DND-41 (cell line): ENCODE results near the gene RGS6.

Source experiments
- ATAC-seq: fragments of 200-7000 bp; cut with Tn5 transposase; 3 replicates; pipeline ENCODE4 v1.9.1; 2021; ENCODE audit warnings: low read depth; ENCODE audit not compliant: insufficient read depth
- DNase-seq: peaks from one replicate; pipeline ENCODE4 v3.0.0-alpha.2; 2020
- H2AFZ ChIP-seq: 2 replicates; pipeline ENCODE4 v1.6.0; 2012; ENCODE audit warnings: low read depth, low read length
- H3K27ac ChIP-seq: 2 replicates; pipeline ENCODE4 v1.5.1; 2012; ENCODE audit warnings: low read length, inconsistent platforms
- H3K27me3 ChIP-seq: fragments of 200-600 bp; sonication (generic); 2 replicates; pipeline ENCODE4 v1.6.0; 2012; ENCODE audit warnings: low read length, mild to moderate bottlenecking, inconsistent platforms; ENCODE audit not compliant: insufficient read depth, poor library complexity
- H3K36me3 ChIP-seq: 2 replicates; pipeline ENCODE4 v1.5.1; 2012; ENCODE audit warnings: low read length, inconsistent platforms; ENCODE audit not compliant: insufficient read depth
- H3K4me1 ChIP-seq: 2 replicates; pipeline ENCODE4 v1.5.1; 2012; ENCODE audit warnings: mild to moderate bottlenecking, low read length; ENCODE audit not compliant: insufficient read depth
- H3K4me2 ChIP-seq: 2 replicates; pipeline ENCODE4 v1.6.0; 2012; ENCODE audit warnings: mild to moderate bottlenecking, moderate library complexity, low read length, inconsistent platforms; ENCODE audit not compliant: insufficient read depth
- H3K4me3 ChIP-seq, 2 experiments: fragments of 200-600 bp in 1 of 2; shearing (Covaris generic) in 1 of 2; 2 replicates each; pipeline ENCODE4 v1.5.1; 2012 to 2016; ENCODE audit warnings: inconsistent platforms in 2 of 2, low read length in 2 of 2, mild to moderate bottlenecking in 2 of 2, low read depth in 1 of 2, moderate library complexity in 1 of 2
- H3K79me2 ChIP-seq: 2 replicates; pipeline ENCODE4 v1.6.0; 2012; ENCODE audit warnings: low read length, inconsistent platforms; ENCODE audit not compliant: insufficient read depth
- H3K9ac ChIP-seq: 2 replicates; pipeline ENCODE4 v1.6.0; 2012; ENCODE audit warnings: low read depth, mild to moderate bottlenecking, inconsistent platforms, low read length, moderate library complexity
- H3K9me3 ChIP-seq: 2 replicates; pipeline ENCODE4 v1.5.1; 2012; ENCODE audit warnings: low read length, moderate library complexity, mild to moderate bottlenecking, inconsistent platforms; ENCODE audit not compliant: insufficient read depth, severe bottlenecking
- H4K20me1 ChIP-seq: 2 replicates; pipeline ENCODE4 v1.6.0; 2012; ENCODE audit warnings: low read length; ENCODE audit not compliant: insufficient read depth
- EZH2 ChIP-seq: IDR thresholded peaks from 3 replicates; pipeline ENCODE4 v1.6.1; 2012; ENCODE audit warnings: borderline replicate concordance, low read depth, mild to moderate bottlenecking, moderate library complexity, low read length, inconsistent platforms; ENCODE audit not compliant: severe bottlenecking
- TF ChIP-seq, protein P1 (sequence below): IDR thresholded peaks from 2 replicates; pipeline ENCODE4 v1.5.1; 2012; ENCODE audit warnings: borderline replicate concordance, low read length, moderate library complexity, mild to moderate bottlenecking; ENCODE audit not compliant: poor library complexity, severe bottlenecking; ENCODE audit errors: extremely low read depth

RGS6 gene

GRCh38 chr14:72518809-72519377 lies 586.7 kb downstream of the RGS6 start:
- DNase-seq: peak; percentile 67
- no peaks in the 10 kb centered on the region for H3K27me3 ChIP-seq
- ATAC-seq: peak; percentile 95

GRCh38 chr14:72519543-72519942 lies 587.3 kb downstream of the RGS6 start:
- no peak for ATAC-seq
- Histone ChIP-seq H3K27ac (no peak overlapping the region), H3K4me2 (peak overlapping the region; percentile 31; the same call in 1 of the 2 replicates), H3K9me3 (no peaks in the 10 kb centered on the region), H3K36me3 (no peaks in the 10 kb centered on the region), H3K27me3 (no peaks in the 10 kb centered on the region), H3K4me3 (no peak overlapping the region), H3K9ac (no peak overlapping the region), H4K20me1 (no peaks in the 10 kb centered on the region), H3K4me1 (peaks cover 34% of the 10 kb centered on the region), H3K79me2 (no peaks in the 10 kb centered on the region), H2AFZ (no peak overlapping the region)
- DNase-seq: no peak
- TF ChIP-seq EZH2: no peak
- TF ChIP-seq, protein P1, sequence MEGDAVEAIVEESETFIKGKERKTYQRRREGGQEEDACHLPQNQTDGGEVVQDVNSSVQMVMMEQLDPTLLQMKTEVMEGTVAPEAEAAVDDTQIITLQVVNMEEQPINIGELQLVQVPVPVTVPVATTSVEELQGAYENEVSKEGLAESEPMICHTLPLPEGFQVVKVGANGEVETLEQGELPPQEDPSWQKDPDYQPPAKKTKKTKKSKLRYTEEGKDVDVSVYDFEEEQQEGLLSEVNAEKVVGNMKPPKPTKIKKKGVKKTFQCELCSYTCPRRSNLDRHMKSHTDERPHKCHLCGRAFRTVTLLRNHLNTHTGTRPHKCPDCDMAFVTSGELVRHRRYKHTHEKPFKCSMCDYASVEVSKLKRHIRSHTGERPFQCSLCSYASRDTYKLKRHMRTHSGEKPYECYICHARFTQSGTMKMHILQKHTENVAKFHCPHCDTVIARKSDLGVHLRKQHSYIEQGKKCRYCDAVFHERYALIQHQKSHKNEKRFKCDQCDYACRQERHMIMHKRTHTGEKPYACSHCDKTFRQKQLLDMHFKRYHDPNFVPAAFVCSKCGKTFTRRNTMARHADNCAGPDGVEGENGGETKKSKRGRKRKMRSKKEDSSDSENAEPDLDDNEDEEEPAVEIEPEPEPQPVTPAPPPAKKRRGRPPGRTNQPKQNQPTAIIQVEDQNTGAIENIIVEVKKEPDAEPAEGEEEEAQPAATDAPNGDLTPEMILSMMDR: no peak

More at GRCh38 chr14:72518809-72519377, 586.7 kb downstream of the RGS6 start:
- H3K4me1 ChIP-seq: peaks cover 34% of the 10 kb centered on the region
- H3K9me3 ChIP-seq: no peaks in the 10 kb centered on the region
- no peak overlapping the region for H3K4me3 ChIP-seq
- H3K9ac ChIP-seq: no peak overlapping the region
- H3K4me2 ChIP-seq: peak overlapping the region; percentile 31; the same call in 1 of the 2 replicates
- no peaks in the 10 kb centered on the region for H4K20me1 ChIP-seq
- TF ChIP-seq, protein P1: no peak
- TF ChIP-seq EZH2: no peak
- no peaks in the 10 kb centered on the region for H3K79me2 ChIP-seq
- H3K36me3 ChIP-seq: no peaks in the 10 kb centered on the region
- H3K27ac ChIP-seq: no peak overlapping the region
- H2AFZ ChIP-seq: no peak overlapping the region

- no peak overlapping the region for H3K4me3 ChIP-seq
- no peak overlapping the region for H3K4me2 ChIP-seq
- no peak for ATAC-seq
- no peak overlapping the region for H2AFZ ChIP-seq
- H3K27me3 ChIP-seq: no peaks in the 10 kb centered on the region
- no peak overlapping the region for H3K9ac ChIP-seq
- DNase-seq: no peak
- TF ChIP-seq, protein P1: no peak
- TF ChIP-seq EZH2: no peak
- no peaks in the 10 kb centered on the region for H3K36me3 ChIP-seq
- no peaks in the 10 kb centered on the region for H3K9me3 ChIP-seq
- H4K20me1 ChIP-seq: no peaks in the 10 kb centered on the region
- no peaks in the 10 kb centered on the region for H3K79me2 ChIP-seq
- H3K4me1 ChIP-seq: peaks cover 34% of the 10 kb centered on the region
- no peak overlapping the region for H3K27ac ChIP-seq
Observed at GRCh38 chr14:72521045-72521444, 588.8 kb downstream of the RGS6 start.
